Measurements from ENCODE around the gene ZBED2.

GRCh38 chr3:111617406-111617805 is 22.3 kb upstream of the ZBED2 start:
- TF ChIP-seq CTCF (IDR thresholded peaks at IDR 0.05) (no peak), POLR2A (IDR thresholded peaks at IDR 0.05) (no peak)
